ENCODE data around the gene CAMK1G.

DNA sequence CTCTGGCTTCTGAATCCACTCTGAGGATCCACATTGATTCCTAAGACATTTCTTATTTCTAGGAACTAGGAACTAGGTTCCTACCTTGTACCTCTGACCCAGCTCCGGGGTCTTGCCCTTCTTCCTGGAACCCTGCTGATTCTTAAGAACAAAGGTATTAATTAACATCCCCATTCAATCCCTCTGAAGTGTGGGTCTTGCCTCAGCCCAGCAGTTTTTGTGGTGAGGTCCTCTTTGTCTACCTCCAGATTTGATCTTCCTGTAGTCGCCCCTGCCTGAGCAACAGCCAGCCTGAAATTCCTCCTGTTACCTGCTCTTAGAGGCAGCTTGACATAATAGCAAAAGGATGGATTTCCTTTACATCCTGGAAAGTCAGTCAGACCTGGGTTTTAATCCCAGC, 46.7 kb upstream of the CAMK1G start:
- no peak for TF ChIP-seq POLR2AphosphoS5 (IDR thresholded peaks at IDR 0.05; ENCODE audit: low read depth, low read length)
- TF ChIP-seq REST (IDR thresholded peaks at IDR 0.05; ENCODE audit: insufficient read depth in 1 of 2, low read depth in 2 of 2, low read length in 2 of 2), result no peak
